HG02642 (cell line): Measurements from ENCODE around the gene HCRT.
A peak's percentile ranks its signal among the peaks of the same experiment; 100 is the strongest.

Experiments
- ATAC-seq: cut with Tn5 transposase; IDR thresholded peaks from one replicate; pipeline ENCODE4 v1.9.1; 2021; ENCODE audit warnings: mild to moderate bottlenecking; ENCODE audit not compliant: unreplicated experiment, poor library complexity

The HCRT gene

DNA sequence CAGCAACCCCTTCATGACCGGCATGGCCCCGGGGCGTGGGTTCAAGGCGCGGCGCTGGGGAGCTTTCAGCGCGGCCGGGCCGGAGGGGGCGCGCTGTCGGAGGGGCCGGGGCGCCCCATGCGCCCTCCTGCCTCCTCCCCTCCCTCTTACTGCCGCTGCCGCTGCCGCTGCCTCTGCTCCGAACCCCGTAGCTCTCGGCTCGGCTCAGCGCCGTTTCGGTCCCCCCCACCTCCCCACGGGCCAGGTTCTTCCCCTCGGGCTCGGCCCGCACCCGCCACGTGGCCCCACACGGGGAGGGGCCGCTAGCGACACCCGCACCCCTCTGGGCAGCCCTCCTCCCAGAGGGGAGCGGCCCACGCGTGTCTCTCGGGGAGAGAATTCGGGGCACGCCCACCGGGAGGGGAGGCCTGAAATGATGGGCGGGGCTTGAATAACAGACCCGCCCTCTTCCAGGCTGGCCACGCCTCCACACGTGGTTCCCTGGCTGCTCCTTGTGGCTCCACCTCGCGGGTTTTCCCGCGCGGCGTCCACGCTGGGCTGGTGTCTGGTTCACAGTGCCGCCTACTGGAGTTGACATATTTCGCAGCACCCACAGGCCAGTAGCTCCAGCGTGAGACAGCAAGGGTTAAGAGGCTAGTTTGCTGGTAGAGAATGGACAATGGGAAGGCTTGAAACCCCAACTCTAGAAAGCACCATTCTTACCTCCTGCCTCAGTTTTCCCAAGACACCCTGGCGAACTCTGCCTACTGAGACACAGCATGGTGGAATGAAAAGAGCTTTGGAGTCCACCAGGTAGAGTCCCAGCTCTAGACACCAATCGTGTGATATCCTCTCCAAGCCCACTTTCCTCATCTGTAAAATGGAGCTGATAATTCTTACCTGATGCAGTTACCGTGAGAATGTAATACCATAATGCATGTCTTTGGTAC is 4.1 kb downstream of the HCRT start, which contains the start of gene KCNH4:
KCNH4 (minus strand) TSS at position 221 of the 929 bp plus-strand sequence; CDS start at position 24, 197 bp downstream.
- ATAC-seq = peak; percentile 47

DNA sequence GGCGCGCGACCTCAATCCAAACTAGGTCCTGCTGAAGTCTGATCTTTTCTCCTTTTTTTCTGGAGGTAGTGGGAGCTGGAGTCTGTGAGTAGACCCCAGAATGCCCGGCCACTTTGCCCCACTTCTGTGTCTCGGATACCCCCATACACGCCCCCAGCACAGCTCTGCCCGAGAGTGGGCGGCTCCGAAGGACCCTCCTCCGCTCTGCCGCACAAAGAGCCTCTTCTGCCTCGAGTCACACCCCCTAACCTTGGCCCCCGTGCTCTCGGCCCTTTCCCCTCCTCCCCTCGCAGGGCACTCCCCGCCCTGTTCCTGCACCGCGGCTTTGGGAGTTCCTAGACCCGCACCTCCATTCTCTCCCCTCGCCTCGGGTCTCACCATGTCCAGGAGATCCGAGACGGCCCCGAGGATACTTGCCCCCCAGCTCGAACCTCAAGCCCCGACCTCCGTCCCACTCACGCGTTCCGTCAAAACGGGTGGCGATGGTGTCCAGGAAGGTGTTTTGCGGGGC is 4.8 kb downstream of the HCRT start:
- no peak for ATAC-seq

DNA sequence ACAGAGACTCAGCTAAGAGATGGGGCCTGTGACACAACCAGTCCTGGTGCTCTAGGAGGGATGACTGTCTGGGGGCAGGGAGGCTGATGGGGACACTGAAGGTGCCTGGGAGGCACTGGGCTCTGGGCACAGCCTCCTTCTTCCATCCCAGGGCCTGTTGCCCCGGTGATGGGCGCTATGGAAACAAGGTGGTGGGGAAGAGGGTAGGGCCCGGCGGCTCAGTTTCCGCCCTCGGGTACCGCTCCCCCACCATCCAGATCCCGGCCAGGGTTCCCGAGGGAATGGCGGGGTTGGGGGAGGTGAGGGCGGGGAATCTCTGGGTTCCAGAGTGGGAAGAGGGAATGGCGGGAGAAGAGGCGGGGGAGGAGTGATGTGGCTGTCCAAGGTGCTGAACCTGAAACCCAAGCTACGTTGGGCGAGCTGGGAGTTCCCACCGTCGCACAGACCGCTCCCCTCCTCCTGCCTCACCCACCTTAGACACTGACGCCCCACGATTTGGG is 5.3 kb downstream of the HCRT start:
- no peak for ATAC-seq

DNA sequence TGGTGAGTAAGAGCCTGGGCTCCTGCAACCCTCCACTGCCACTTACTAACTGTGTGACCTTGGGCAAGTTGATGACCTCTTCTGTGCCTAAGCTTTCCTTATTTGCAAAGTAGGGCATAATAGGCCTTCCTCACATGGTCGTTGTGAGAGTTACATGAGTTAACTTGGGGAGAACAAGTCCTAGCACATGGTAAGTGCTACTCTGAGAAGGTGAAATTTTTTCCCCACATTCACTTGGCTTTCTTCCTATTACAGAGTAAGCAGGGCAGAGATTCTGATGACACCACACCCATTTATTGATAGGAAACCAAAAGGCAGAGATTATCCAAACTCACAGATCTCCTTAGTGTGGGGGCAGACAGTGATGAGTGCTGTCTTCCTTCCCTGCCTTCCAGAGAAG is 5.9 kb downstream of the HCRT start:
- no peak for ATAC-seq

GRCh38 chr17:42178817-42179216 is 6.4 kb downstream of the HCRT start:
- no peak for ATAC-seq

GRCh38 chr17:42177684-42178083 is 7.6 kb downstream of the HCRT start:
- no peak for ATAC-seq

DNA sequence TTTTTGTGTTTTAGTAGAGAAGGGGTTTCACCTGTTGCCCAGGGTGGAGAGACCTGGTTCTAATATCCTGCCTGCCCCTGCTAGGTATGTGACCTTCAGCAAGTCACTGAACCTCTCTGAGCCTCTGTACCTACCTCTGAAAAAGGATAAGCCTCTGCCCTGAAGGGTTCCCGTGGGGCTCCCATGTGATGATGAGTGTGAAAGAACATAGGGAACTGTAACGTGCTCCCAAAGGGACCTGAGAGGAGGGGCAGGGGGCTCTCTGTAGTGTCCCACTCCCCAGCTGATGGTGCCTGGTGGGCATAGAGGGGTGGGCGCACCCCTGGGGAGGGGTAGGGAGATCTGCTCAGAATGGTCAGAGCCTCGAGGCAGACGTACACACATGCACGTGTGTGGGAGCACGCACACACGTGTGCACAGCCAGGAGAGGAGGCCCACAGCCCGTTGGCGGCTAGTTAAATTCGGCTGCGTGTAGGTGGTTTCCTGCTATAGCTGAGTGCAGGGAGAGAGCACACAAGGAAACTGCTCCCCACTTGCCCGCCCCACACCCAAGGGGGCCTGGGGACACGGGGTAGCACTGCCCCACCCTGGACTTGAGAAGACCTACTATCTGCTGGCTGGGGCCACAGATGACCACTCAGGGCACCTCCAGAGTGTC is 11.0 kb downstream of the HCRT start:
- no peak for ATAC-seq

GRCh38 chr17:42171831-42172230 is 13.4 kb downstream of the HCRT start:
- no peak for ATAC-seq

- no peak for ATAC-seq
Observed at GRCh38 chr17:42169351-42169750, 15.9 kb downstream of the HCRT start.

DNA sequence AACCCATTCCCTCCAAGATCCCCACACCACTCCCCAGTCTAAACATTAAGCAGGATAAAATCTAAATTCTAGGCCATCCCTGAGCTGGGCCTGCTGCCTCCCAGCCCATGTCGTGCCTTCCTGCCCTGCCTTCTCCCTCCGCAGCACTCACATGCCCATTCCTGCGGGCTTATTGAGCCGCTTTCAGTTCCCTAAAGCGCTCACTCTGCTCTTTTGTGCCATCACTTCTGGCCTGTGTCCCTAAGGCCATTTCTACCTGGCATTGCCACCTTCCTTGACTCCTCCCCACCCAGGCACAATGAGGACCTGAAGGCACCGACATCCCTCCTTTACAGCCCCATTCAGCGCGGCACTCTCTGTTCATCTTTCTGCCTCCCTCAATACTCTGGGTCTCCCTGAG is 17.4 kb downstream of the HCRT start:
- no peak for ATAC-seq

DNA sequence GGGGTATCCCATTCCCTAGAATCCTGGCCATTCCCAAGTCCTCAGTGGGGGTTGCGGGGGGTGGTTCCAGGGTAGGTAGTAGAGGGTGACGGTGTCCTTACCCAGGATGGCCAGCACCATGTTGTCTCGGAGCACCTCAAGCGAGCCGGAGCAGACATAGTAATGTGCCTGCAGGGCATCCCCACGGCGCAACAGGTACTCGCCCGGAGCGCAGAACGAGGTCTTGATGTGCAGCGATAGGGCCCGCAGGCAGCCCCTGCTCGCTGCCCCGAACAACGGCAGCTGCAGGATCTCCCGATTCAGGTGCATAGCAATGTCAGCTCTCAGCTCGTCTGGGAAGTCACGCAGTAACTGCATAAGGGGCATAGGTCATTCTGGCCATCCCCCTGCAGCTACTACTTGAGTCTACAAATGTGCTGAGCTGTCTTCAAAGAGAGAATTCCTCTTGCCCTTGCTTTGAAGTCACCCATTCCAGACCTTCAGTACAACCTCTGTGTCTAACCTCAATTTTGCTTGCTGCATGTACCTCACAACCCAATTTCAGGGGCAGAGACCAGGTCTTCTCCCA is 19.0 kb downstream of the HCRT start:
- no peak for ATAC-seq

- no peak for ATAC-seq
Observed at GRCh38 chr17:42165751-42166150, 19.5 kb downstream of the HCRT start.

GRCh38 chr17:42163696-42164407 is 21.4 kb downstream of the HCRT start:
- no peak for ATAC-seq

GRCh38 chr17:42163113-42163512 is 22.1 kb downstream of the HCRT start:
- ATAC-seq = no peak

- ATAC-seq = no peak
Observed at GRCh38 chr17:42160531-42160910, 24.7 kb downstream of the HCRT start.

- ATAC-seq = no peak
Observed at GRCh38 chr17:42159796-42160530, 25.3 kb downstream of the HCRT start.

- no peak for ATAC-seq
Observed at GRCh38 chr17:42155614-42156045, 29.6 kb downstream of the HCRT start.

DNA sequence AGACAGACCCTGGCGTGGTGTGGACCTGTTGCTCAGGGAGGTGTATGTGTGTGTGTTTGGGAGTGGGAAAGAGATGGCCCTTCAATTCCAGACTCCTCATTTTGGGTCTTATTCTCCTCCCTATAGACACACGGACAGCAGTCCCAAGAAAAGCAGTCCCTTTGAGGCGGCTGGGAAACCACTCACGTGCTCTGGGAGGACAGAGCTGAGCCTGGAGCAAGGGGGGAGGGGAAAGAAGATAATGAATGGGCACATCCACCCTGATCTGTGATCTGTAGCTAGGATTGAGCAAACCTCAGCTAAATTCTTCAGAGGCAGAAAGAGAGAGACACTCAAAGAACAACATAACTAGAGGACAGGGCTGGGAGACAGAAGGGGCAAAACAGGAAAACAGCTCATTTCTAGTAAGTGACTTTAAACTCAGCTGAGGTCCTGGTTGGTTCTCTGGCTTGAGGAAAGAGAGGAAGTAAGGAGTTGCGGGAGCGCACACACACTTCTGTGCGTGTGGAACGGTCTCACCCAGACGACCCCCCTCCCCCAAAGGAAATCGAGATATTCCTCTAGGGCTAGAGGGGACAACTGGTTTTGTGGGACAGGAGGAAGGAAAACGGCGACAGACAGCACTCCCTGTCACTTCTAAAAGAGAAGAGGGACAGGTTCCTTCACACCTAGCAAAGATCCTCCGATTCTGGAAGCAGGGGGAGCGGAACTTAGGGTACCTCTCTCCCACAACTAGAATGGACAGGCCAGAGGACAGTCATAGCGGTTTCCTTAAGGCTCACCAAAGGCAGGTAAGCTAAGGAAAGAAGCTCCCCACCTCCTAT is 31.1 kb downstream of the HCRT start:
- ATAC-seq = no peak
